NCI-H187 treated with DMSO at 0.1 percent for 48 hours (cell line): ENCODE measurements around the gene EIF2S3.
A peak's percentile ranks its signal among the peaks of the same experiment; 100 is the strongest.
"Not testable (repeated sequence)": the region's sequence is repeated elsewhere in the genome, so short reads cannot be mapped to it uniquely, and the experiment has no call there.

Experiments
- DNase-seq: peaks from one replicate; lab custom pipeline; 2025; lab: John Stamatoyannopoulos, UW

Gene EIF2S3

GRCh38 chrX:24054182-24055042 lies at the start of gene EIF2S3:
Gene EIF2S3, plus strand, starts transcription at chrX:24054956. Its CDS starts 13 bp downstream, at chrX:24054969.
- DNase-seq = peak; percentile 78

- no peak for DNase-seq
Observed at GRCh38 chrX:24005028-24005427, 49.7 kb upstream of the EIF2S3 start.

GRCh38 chrX:24005867-24006266 lies 48.9 kb upstream of the EIF2S3 start:
- DNase-seq = no peak

GRCh38 chrX:24012266-24012665 lies 42.5 kb upstream of the EIF2S3 start:
- no peak for DNase-seq

- no peak for DNase-seq
Observed at GRCh38 chrX:24014388-24015018, 40.3 kb upstream of the EIF2S3 start.

- DNase-seq = no peak
Observed at GRCh38 chrX:24017674-24018073, 37.1 kb upstream of the EIF2S3 start.

- DNase-seq = no peak
Observed at GRCh38 chrX:24018809-24019208, 35.9 kb upstream of the EIF2S3 start.

GRCh38 chrX:24019448-24019847 lies 35.3 kb upstream of the EIF2S3 start:
- DNase-seq = no peak

GRCh38 chrX:24020306-24020876 lies 34.4 kb upstream of the EIF2S3 start:
- DNase-seq = no peak

GRCh38 chrX:24023544-24023943 lies 31.2 kb upstream of the EIF2S3 start:
- DNase-seq = no peak

GRCh38 chrX:24023972-24024669 lies 30.6 kb upstream of the EIF2S3 start:
- DNase-seq = no peak

- peak; percentile 6 for DNase-seq
Observed at GRCh38 chrX:24024819-24025740, 29.7 kb upstream of the EIF2S3 start.

GRCh38 chrX:24025741-24026403 lies 28.9 kb upstream of the EIF2S3 start:
- DNase-seq = no peak

GRCh38 chrX:24026432-24026831 lies 28.3 kb upstream of the EIF2S3 start:
- no peak for DNase-seq

GRCh38 chrX:24027086-24027485 lies 27.7 kb upstream of the EIF2S3 start, which contains the start of gene KLHL15:
Gene KLHL15, minus strand, starts transcription at chrX:24027186. Its CDS starts 20,493 bp downstream, at chrX:24006693.
- no peak for DNase-seq

GRCh38 chrX:24027985-24028384 lies 26.8 kb upstream of the EIF2S3 start:
- no peak for DNase-seq

GRCh38 chrX:24030597-24030996 lies 24.2 kb upstream of the EIF2S3 start:
- DNase-seq = no peak

GRCh38 chrX:24034485-24034884 lies 20.3 kb upstream of the EIF2S3 start:
- DNase-seq = no peak

- no peak for DNase-seq
Observed at GRCh38 chrX:24037729-24038128, 17.0 kb upstream of the EIF2S3 start.

- not testable (repeated sequence) for DNase-seq
Observed at GRCh38 chrX:24046060-24046459, 8.7 kb upstream of the EIF2S3 start.

- DNase-seq = not testable (repeated sequence)
Observed at GRCh38 chrX:24049643-24050042, 5.1 kb upstream of the EIF2S3 start.
